ENCODE results near the gene EXT2. TPM values are rescaled to one million over a fixed set of nuclear protein-coding genes. Genes with fewer than 3 reads are reported as not detected.

EXT2 gene
- total and polyA plus RNA-seq, 2 experiments from 2014 or later: 15.9 to 48.6 TPM

- Histone ChIP-seq H3F3A (replicated peaks; ENCODE audit: low read depth) (no peaks in the 10 kb centered on the region), H3K4me1 (ENCODE audit: insufficient read depth) (peaks cover 18% of the 10 kb centered on the region), H4K20me1 (replicated peaks; ENCODE audit: insufficient read depth) (no peaks in the 10 kb centered on the region), H2AFZ (no peak overlapping the region), H3K79me2 (replicated peaks; ENCODE audit: insufficient read depth) (no peaks in the 10 kb centered on the region), H3K9me2 (ENCODE audit: insufficient read depth) (no peaks in the 10 kb centered on the region; the same call in 1 of the 2 replicates), H3K4me2 (no peak overlapping the region), H3K4me3 (no peak overlapping the region), H3K27me3 (ENCODE audit: insufficient read depth) (no peaks in the 10 kb centered on the region), H3K36me3 (ENCODE audit: insufficient read depth) (peaks cover 4% of the 10 kb centered on the region; the same call in 1 of the 2 replicates), H3K27ac (ENCODE audit: low read depth) (no peak overlapping the region)
- Mint-ChIP-seq H3K27me3 (ENCODE audit: insufficient read depth, low read depth, poor library complexity) (peaks cover 9% of the 10 kb centered on the region), H3K4me1 (peaks cover 24% of the 10 kb centered on the region), H3K4me3 (no peak overlapping the region), H3K27ac (no peak overlapping the region), H3K36me3 (ENCODE audit: low read depth) (peaks cover 48% of the 10 kb centered on the region), H3K9me3 (peaks cover 35% of the 10 kb centered on the region)
- ATAC-seq: no peak
- TF ChIP-seq EZH2 (IDR thresholded peaks at IDR 0.05; ENCODE audit: low read depth, unreplicated experiment) (no peak), NANOG (IDR thresholded peaks at IDR 0.05; ENCODE audit: borderline replicate concordance) (no peak), ZNF114 (CRISPR knock-in tag; IDR thresholded peaks at IDR 0.05) (no peak), CTCF (conservative IDR thresholded peaks at IDR 0.05; ENCODE audit: low read depth in 2 of 2) (no peak), REST (IDR thresholded peaks at IDR 0.05; ENCODE audit: unreplicated experiment) (no peak), STAT1 (IDR thresholded peaks at IDR 0.05; ENCODE audit: unreplicated experiment) (no peak), CREB1 (CRISPR knock-in tag; IDR thresholded peaks at IDR 0.05; ENCODE audit: low read depth) (no peak), EZH2phosphoT487 (IDR thresholded peaks at IDR 0.05; ENCODE audit: unreplicated experiment) (no peak), ZNF331 (CRISPR knock-in tag; IDR thresholded peaks at IDR 0.05; ENCODE audit: low read depth) (no peak), POLR2AphosphoS5 (IDR thresholded peaks at IDR 0.05; ENCODE audit: low read depth) (no peak), JUNB (IDR thresholded peaks at IDR 0.05; ENCODE audit: unreplicated experiment) (no peak), ETS1 (IDR thresholded peaks at IDR 0.05) (no peak)
- TF ChIP-seq, protein P1, sequence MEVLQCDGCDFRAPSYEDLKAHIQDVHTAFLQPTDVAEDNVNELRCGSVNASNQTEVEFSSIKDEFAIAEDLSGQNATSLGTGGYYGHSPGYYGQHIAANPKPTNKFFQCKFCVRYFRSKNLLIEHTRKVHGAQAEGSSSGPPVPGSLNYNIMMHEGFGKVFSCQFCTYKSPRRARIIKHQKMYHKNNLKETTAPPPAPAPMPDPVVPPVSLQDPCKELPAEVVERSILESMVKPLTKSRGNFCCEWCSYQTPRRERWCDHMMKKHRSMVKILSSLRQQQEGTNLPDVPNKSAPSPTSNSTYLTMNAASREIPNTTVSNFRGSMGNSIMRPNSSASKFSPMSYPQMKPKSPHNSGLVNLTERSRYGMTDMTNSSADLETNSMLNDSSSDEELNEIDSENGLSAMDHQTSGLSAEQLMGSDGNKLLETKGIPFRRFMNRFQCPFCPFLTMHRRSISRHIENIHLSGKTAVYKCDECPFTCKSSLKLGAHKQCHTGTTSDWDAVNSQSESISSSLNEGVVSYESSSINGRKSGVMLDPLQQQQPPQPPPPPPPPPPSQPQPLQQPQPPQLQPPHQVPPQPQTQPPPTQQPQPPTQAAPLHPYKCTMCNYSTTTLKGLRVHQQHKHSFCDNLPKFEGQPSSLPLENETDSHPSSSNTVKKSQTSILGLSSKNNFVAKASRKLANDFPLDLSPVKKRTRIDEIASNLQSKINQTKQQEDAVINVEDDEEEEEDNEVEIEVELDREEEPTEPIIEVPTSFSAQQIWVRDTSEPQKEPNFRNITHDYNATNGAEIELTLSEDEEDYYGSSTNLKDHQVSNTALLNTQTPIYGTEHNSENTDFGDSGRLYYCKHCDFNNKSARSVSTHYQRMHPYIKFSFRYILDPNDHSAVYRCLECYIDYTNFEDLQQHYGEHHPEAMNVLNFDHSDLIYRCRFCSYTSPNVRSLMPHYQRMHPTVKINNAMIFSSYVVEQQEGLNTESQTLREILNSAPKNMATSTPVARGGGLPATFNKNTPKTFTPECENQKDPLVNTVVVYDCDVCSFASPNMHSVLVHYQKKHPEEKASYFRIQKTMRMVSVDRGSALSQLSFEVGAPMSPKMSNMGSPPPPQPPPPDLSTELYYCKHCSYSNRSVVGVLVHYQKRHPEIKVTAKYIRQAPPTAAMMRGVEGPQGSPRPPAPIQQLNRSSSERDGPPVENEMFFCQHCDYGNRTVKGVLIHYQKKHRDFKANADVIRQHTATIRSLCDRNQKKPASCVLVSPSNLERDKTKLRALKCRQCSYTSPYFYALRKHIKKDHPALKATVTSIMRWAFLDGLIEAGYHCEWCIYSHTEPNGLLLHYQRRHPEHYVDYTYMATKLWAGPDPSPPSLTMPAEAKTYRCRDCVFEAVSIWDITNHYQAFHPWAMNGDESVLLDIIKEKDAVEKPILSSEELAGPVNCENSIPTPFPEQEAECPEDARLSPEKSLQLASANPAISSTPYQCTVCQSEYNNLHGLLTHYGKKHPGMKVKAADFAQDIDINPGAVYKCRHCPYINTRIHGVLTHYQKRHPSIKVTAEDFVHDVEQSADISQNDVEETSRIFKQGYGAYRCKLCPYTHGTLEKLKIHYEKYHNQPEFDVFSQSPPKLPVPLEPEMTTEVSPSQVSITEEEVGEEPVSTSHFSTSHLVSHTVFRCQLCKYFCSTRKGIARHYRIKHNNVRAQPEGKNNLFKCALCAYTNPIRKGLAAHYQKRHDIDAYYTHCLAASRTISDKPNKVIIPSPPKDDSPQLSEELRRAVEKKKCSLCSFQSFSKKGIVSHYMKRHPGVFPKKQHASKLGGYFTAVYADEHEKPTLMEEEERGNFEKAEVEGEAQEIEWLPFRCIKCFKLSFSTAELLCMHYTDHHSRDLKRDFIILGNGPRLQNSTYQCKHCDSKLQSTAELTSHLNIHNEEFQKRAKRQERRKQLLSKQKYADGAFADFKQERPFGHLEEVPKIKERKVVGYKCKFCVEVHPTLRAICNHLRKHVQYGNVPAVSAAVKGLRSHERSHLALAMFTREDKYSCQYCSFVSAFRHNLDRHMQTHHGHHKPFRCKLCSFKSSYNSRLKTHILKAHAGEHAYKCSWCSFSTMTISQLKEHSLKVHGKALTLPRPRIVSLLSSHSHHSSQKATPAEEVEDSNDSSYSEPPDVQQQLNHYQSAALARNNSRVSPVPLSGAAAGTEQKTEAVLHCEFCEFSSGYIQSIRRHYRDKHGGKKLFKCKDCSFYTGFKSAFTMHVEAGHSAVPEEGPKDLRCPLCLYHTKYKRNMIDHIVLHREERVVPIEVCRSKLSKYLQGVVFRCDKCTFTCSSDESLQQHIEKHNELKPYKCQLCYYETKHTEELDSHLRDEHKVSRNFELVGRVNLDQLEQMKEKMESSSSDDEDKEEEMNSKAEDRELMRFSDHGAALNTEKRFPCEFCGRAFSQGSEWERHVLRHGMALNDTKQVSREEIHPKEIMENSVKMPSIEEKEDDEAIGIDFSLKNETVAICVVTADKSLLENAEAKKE (CRISPR knock-in tag; IDR thresholded peaks at IDR 0.05): no peak
- DNase-seq (ENCODE audit: low spot score): no peak
These were observed 96.5 kb downstream of the EXT2 start for GRCh38 chr11:44192017-44192385.
